ENCODE measurements around the gene ECHDC3. TPM values are rescaled to one million over a fixed set of nuclear protein-coding genes. Genes with fewer than 3 reads are reported as not detected.

The ECHDC3 gene
- total RNA-seq, 2 donors from 2014 or later = 77.6 to 98.3 TPM

- Histone ChIP-seq H3K9me3 (no peaks in the 10 kb centered on the region), H3K27ac (no peak overlapping the region), H3K36me3 (no peaks in the 10 kb centered on the region), H3K4me3 (no peak overlapping the region), H3K27me3 (replicated peaks; ENCODE audit: insufficient read depth) (no peaks in the 10 kb centered on the region), H3K4me1 (replicated peaks) (peaks cover 2% of the 10 kb centered on the region)
- intact Hi-C loops (cut with DNase I) = no loop called here
- no peak for DNase-seq (ENCODE audit: low spot score)
- WGBS = 65% methylated on average over 8 of the region's 8 CpGs
- no peak for TF ChIP-seq POLR2A (IDR thresholded peaks at IDR 0.05)
- no peak for TF ChIP-seq POLR2AphosphoS5 (IDR thresholded peaks at IDR 0.05)
- no peak for TF ChIP-seq CTCF (IDR thresholded peaks at IDR 0.05)
Measured at GRCh38 chr10:11789956-11790355, 47.8 kb downstream of the ECHDC3 start.

DNA sequence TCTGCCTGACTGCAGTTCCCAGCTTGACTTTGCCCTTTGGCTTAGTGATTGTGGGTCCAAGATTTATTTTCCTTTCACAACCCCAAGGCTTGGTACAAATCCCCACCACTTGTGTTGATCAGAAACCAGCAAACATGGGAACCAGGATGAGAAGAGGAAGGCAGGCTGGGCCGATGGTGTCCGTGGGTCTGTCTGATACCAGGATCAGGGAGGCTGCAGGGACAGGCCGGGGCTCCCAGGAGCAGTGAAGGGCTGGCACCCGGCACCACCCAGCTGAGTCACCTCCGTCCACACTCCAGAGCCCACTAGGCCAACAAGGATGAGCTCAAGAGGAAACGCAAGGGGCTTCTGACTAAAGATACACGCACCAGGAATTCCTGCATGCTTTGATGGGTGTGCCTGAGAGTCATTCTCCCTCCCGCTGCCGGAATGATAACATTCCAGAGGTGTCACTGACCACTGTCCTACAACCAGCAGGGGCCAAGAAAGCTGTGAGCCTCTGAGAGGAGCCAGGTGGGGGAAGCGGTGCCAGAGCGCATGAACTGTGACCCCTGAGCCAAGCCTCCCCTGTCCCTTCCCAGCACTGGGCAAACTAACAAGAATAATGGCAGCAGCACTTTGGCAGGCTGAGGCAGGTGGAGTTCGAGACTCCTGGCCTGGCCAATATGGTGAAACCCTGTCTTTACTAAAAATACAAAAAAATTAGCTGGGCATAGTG is 51.7 kb downstream of the ECHDC3 start:
- Histone ChIP-seq H3K9me3 (no peaks in the 10 kb centered on the region), H3K4me3 (no peak overlapping the region), H3K4me1 (replicated peaks) (peaks cover 3% of the 10 kb centered on the region), H3K27me3 (replicated peaks; ENCODE audit: insufficient read depth) (no peaks in the 10 kb centered on the region), H3K27ac (no peak overlapping the region), H3K36me3 (no peaks in the 10 kb centered on the region)
- 87% methylated on average over 11 of the region's 12 CpGs for WGBS
- TF ChIP-seq CTCF (IDR thresholded peaks at IDR 0.05) = no peak
- intact Hi-C loops (cut with DNase I) = no loop called here
- no peak for DNase-seq (ENCODE audit: low spot score)

GRCh38 chr10:11794566-11794965 is 52.4 kb downstream of the ECHDC3 start:
- intact Hi-C loops (cut with DNase I) = no loop called here
- no peak for TF ChIP-seq POLR2A (IDR thresholded peaks at IDR 0.05)
- TF ChIP-seq CTCF (IDR thresholded peaks at IDR 0.05) = no peak
- no peak for TF ChIP-seq POLR2AphosphoS5 (IDR thresholded peaks at IDR 0.05)
- no peak overlapping the region for H3K27ac ChIP-seq

DNA sequence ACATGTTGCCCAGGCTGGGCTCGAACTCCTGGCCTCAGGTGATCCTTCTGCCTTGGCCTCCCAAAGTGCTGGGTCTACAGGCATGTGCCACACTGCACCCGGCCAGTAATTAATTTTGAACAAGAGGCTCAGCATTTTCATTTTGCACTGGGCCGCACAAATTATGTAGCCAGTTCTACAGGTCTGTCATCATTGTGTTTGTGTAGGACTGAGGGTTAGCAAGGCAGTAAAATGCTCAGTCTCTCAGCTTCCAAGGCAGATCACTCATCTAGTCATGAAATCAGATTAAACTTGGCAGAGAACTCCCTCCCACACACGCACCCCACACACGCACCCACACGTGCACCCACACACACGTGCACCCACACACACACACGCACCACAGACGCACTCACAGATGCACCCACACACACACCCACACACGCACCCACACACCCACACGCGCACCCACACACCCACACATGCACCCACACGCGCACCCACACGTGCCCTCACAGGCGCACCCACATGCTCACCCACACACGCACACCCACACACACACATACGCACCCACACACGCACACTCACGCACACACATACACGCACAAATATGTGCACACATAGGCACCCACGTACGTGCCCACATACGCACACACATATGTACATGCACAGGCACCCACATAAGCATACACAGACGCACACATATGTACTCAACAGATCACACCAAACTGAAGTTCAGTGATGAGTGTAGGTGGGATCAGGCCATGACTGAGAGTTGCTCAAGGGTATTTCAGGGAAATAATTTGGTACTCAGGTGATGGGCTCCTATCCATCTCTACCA is 53.1 kb downstream of the ECHDC3 start:
- intact Hi-C loops (cut with DNase I) = no loop called here
- Histone ChIP-seq H3K27me3 (replicated peaks; ENCODE audit: insufficient read depth) (no peaks in the 10 kb centered on the region), H3K9me3 (no peaks in the 10 kb centered on the region), H3K4me1 (replicated peaks) (peaks cover 3% of the 10 kb centered on the region), H3K36me3 (no peaks in the 10 kb centered on the region), H3K4me3 (no peak overlapping the region), H3K27ac (no peak overlapping the region)
- DNase-seq (ENCODE audit: low spot score) = no peak
- WGBS = 85% methylated on average over 25 of the region's 25 CpGs
- TF ChIP-seq POLR2AphosphoS5 (IDR thresholded peaks at IDR 0.05) = no peak
- TF ChIP-seq CTCF (IDR thresholded peaks at IDR 0.05) = no peak
- TF ChIP-seq POLR2A (IDR thresholded peaks at IDR 0.05) = no peak

More at GRCh38 chr10:11794566-11794965, 52.4 kb downstream of the ECHDC3 start:
- Histone ChIP-seq H3K9me3 (no peaks in the 10 kb centered on the region), H3K4me1 (replicated peaks) (peaks cover 3% of the 10 kb centered on the region), H3K27me3 (replicated peaks; ENCODE audit: insufficient read depth) (no peaks in the 10 kb centered on the region), H3K36me3 (no peaks in the 10 kb centered on the region), H3K4me3 (no peak overlapping the region)
- 97% methylated on average over 5 of the region's 5 CpGs for WGBS
- DNase-seq (ENCODE audit: low spot score) = no peak

Measured in prostate gland (tissue), 2 donors.